ENCODE results near the gene AHR.
"Not testable (repeated sequence)": the region's sequence is repeated elsewhere in the genome, so short reads cannot be mapped to it uniquely, and the experiment has no call there.

The AHR gene

DNA sequence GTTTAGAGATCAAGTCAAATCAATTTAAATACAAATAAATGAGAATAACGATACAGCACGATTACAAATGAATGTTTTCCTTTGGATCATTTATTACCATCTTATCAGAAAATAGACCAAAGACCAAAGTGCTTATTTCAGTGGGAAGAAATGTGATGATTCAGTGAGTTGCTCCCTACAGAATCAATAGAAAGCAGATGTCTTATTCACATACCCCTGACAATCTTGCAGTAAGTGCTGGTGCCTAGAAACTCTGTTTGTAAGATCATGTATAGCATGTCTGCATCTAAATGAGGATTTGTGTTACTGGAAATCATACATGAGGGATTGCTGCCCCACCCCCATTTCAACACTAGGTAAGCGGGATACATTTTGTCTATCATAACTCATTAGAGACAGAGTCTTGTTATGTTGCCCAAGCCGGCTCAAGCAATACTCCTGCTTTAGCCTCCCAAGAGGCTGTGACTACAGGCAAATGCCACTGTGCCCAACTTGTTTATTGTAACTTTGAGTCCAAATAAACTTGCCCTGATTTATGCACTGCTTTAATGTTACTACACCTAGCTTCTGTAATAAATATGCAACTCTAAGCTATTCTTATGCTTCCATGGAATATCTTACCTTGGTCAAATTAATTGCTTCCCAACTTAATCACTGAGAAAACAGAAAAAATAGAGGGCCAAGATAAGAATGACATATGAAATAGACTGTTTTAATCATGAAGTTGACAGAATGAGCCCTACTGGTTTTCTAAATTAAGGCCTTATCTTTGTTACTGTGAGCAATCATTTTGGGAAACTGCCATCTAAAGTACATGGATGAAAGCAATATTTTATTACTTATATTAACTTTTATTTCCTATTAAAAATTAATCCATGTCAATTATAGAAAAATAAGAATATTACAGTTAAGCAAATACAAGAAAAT is 82.5 kb downstream of the AHR start:
- DNase-seq = peak; percentile 71

GRCh38 chr7:17382408-17383354 is 84.2 kb downstream of the AHR start:
- not testable (repeated sequence) for DNase-seq

- DNase-seq = no peak
Measured at GRCh38 chr7:17384400-17384799, 85.9 kb downstream of the AHR start.

GRCh38 chr7:17385612-17386011 is 87.2 kb downstream of the AHR start:
- no peak for DNase-seq

DNA sequence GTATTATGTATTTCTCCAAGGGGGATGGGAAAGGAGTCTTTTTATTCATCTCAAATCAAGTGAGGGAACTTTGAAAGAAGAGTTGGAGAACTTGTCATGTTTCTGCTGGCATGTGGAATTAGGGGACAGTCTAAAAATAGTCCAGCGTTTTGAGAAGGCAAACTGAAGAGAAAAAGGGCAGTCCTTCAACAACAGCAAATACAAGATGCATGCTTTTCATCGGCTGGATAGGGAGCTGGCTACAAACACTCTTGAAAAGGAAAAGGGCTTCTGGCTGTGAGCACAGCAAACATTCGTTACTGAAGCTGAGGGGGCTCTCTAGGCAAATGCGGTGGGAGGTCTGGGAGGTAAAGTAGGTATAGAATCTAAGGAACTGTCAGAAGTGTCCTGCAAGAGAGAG is 91.9 kb downstream of the AHR start:
- no peak for DNase-seq

DNA sequence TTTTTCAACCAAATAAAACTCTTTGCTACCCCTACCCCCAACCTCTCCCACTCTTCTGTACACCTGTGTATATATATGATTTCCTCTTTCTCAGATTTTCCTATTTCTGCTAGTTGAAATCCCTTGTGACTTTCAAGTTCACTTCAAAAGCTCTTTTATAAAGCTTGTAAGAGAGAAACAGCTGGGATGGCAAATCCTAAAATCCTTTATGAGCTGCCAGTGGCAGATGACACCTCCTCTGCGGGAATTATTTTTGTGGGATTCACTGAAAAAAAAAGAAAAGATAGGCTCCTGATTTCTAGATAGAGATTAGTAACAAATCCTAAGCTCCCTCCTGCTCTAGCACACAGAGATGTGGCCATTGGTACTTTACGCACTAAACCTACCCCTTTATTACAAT is 92.9 kb downstream of the AHR start:
- no peak for DNase-seq

DNA sequence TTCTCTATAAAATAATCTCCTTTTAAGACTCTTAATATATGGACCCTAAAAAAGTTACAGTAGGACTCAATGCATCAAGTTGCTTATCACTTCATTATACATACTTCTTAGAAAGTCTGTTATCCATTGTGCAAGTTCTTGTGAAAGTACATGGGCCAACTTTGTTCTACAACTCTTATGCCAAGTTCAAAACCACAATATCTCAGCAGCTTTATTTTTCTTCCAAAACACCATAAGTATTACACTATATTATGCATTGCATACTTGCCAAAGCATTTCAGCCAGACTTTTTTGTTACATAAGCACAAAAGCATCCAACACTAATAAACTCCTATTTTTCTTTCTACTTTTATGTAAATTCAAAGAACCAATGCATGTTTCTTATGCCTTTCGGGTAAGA is 94.4 kb downstream of the AHR start:
- DNase-seq = peak; percentile 91

- not testable (repeated sequence) for DNase-seq
Measured at GRCh38 chr7:17394563-17394962, 96.1 kb downstream of the AHR start.
